ENCODE results near the gene NGFR.
"Not testable (repeated sequence)": the region's sequence is repeated elsewhere in the genome, so short reads cannot be mapped to it uniquely, and the experiment has no call there.

NGFR gene

DNA sequence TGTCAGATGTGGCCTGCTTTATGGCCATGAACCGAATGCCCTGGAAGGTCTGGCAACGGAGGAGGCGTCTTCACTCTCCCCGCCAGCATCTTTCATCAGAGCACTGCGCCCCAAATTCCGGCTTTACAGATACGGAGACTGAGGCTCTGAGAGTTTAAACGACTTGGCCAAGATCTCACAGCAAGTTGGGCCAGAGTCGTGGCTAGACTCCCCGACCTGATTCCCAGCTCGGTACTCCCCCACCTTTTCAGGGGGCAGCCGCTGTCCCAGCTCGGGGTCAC, 1.7 kb downstream of the NGFR start:
- H3K4me3 ChIP-seq, result peak overlapping the region; percentile 94

GRCh38 chr17:49497148-49498028, 2.3 kb downstream of the NGFR start:
- Histone ChIP-seq H3K36me3 (ENCODE audit: insufficient read depth, low read length) (no peaks in the 10 kb centered on the region), H3K4me3 (peak overlapping the region; percentile 94)
- TF ChIP-seq POLR2AphosphoS5 (IDR thresholded peaks at IDR 0.05; ENCODE audit: borderline replicate concordance, low read depth, low read length) (no peak), FOXP2 (optimal IDR thresholded peaks at IDR 0.05; ENCODE audit: control extremely low read depth, extremely low read length, insufficient read depth) (no peak), EZH2 (IDR thresholded peaks at IDR 0.05) (no peak)

More for the DNA sequence above, 1.7 kb downstream of the NGFR start:
- Histone ChIP-seq H3K9me3 (ENCODE audit: low read depth, low read length) (no peaks in the 10 kb centered on the region), H3K36me3 (ENCODE audit: insufficient read depth, low read length) (no peaks in the 10 kb centered on the region), H3K9ac (ENCODE audit: insufficient read length) (peak overlapping the region; percentile 75), H3K27ac (no peak overlapping the region)
- TF ChIP-seq POLR2AphosphoS5 (IDR thresholded peaks at IDR 0.05; ENCODE audit: borderline replicate concordance, low read depth, low read length) (no peak), EZH2 (IDR thresholded peaks at IDR 0.05) (no peak), FOXP2 (optimal IDR thresholded peaks at IDR 0.05; ENCODE audit: control extremely low read depth, extremely low read length, insufficient read depth) (no peak)
- no peak for DNase-seq (ENCODE audit: low read depth, low spot score)

GRCh38 chr17:49498029-49498615, 3.0 kb downstream of the NGFR start:
- Histone ChIP-seq H3K27ac (peak overlapping the region; percentile 7; the same call in 1 of the 2 replicates), H3K4me3 (peak overlapping the region; percentile 94), H3K9me3 (ENCODE audit: low read depth, low read length) (no peaks in the 10 kb centered on the region), H3K9ac (ENCODE audit: insufficient read length) (peak overlapping the region; percentile 7), H3K36me3 (ENCODE audit: insufficient read depth, low read length) (peaks cover 2% of the 10 kb centered on the region; the same call in 1 of the 2 replicates)
- DNase-seq (ENCODE audit: low read depth, low spot score), result no peak
- TF ChIP-seq EZH2 (IDR thresholded peaks at IDR 0.05) (no peak), FOXP2 (optimal IDR thresholded peaks at IDR 0.05; ENCODE audit: control extremely low read depth, extremely low read length, insufficient read depth) (no peak), POLR2AphosphoS5 (IDR thresholded peaks at IDR 0.05; ENCODE audit: borderline replicate concordance, low read depth, low read length) (no peak)

More at GRCh38 chr17:49497148-49498028, 2.3 kb downstream of the NGFR start:
- Histone ChIP-seq H3K27ac (no peak overlapping the region), H3K9me3 (ENCODE audit: low read depth, low read length) (no peaks in the 10 kb centered on the region), H3K9ac (ENCODE audit: insufficient read length) (peak overlapping the region; percentile 75)
- no peak for DNase-seq (ENCODE audit: low read depth, low spot score)

DNA sequence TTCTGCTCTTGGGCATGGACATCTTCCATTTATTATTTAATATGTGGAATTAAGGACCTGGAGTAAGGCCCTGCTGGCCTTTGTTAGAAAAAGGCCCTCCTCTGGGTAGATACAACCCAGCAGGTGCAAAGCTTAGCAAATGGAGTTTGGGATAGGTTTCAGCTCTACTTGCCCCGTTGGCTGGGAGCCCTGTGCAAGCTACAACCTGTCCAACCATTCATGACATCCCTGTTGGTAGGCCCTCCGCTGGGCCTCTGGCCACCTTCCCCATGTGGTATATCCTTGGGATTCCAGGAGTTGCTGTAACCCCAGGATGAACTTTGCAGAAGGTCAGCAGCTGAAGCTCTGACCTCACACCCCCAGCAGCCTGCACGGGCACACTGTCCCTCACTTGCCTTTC, 6.4 kb downstream of the NGFR start:
- TF ChIP-seq POLR2AphosphoS5 (IDR thresholded peaks at IDR 0.05; ENCODE audit: borderline replicate concordance, low read depth, low read length) (no peak), EZH2 (IDR thresholded peaks at IDR 0.05) (no peak), FOXP2 (optimal IDR thresholded peaks at IDR 0.05; ENCODE audit: control extremely low read depth, extremely low read length, insufficient read depth) (no peak)
- H3K9ac ChIP-seq (ENCODE audit: insufficient read length), result no peak overlapping the region
- H3K27ac ChIP-seq, result no peak overlapping the region
- H3K4me3 ChIP-seq, result no peak overlapping the region
- H3K36me3 ChIP-seq (ENCODE audit: insufficient read depth, low read length), result peaks cover 15% of the 10 kb centered on the region; the same call in 1 of the 2 replicates
- no peaks in the 10 kb centered on the region for H3K9me3 ChIP-seq (ENCODE audit: low read depth, low read length)
- DNase-seq (ENCODE audit: low read depth, low spot score), result no peak

DNA sequence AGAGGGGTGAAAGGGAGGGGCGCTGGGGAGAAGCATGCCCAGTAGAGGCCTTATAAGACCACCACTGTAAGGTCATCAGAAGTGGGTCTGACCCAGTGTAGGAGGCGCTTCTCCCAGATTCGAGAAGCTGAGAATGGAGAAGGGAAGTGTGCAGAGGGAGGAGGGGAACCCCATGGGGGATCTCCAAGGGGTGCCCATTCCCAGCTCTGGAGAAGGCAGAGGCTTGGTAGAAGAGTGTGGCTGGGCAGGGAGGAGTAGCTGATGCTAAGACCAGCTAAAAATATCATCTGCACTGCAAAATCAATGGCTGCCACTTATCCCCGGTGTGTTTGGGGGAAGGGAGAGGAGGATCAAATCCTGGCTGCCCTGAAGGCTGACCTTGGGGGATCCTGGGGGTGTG, 7.2 kb downstream of the NGFR start:
- Histone ChIP-seq H3K9me3 (ENCODE audit: low read depth, low read length) (no peaks in the 10 kb centered on the region), H3K4me3 (no peak overlapping the region), H3K36me3 (ENCODE audit: insufficient read depth, low read length) (peaks cover 21% of the 10 kb centered on the region; the same call in 1 of the 2 replicates), H3K27ac (peak overlapping the region; percentile 80), H3K9ac (ENCODE audit: insufficient read length) (no peak overlapping the region)
- no peak for DNase-seq (ENCODE audit: low read depth, low spot score)
- TF ChIP-seq EZH2 (IDR thresholded peaks at IDR 0.05), result no peak
- no peak for TF ChIP-seq POLR2AphosphoS5 (IDR thresholded peaks at IDR 0.05; ENCODE audit: borderline replicate concordance, low read depth, low read length)
- no peak for TF ChIP-seq FOXP2 (optimal IDR thresholded peaks at IDR 0.05; ENCODE audit: control extremely low read depth, extremely low read length, insufficient read depth)

GRCh38 chr17:49502680-49503079, 7.6 kb downstream of the NGFR start:
- not testable (repeated sequence) for DNase-seq (ENCODE audit: low read depth, low spot score); H3K9me3 ChIP-seq (ENCODE audit: low read depth, low read length); H3K9ac ChIP-seq (ENCODE audit: insufficient read length)

GRCh38 chr17:49504369-49504768, 9.3 kb downstream of the NGFR start:
- Histone ChIP-seq H3K27ac (peak overlapping the region; percentile 60; the same call in 1 of the 2 replicates), H3K9ac (ENCODE audit: insufficient read length) (no peak overlapping the region), H3K4me3 (no peak overlapping the region), H3K9me3 (ENCODE audit: low read depth, low read length) (no peaks in the 10 kb centered on the region), H3K36me3 (ENCODE audit: insufficient read depth, low read length) (peaks cover 21% of the 10 kb centered on the region; the same call in 1 of the 2 replicates)
- DNase-seq (ENCODE audit: low read depth, low spot score), result no peak
- TF ChIP-seq FOXP2 (optimal IDR thresholded peaks at IDR 0.05; ENCODE audit: control extremely low read depth, extremely low read length, insufficient read depth) (no peak), EZH2 (IDR thresholded peaks at IDR 0.05) (no peak), POLR2AphosphoS5 (IDR thresholded peaks at IDR 0.05; ENCODE audit: borderline replicate concordance, low read depth, low read length) (no peak)

More at GRCh38 chr17:49502680-49503079, 7.6 kb downstream of the NGFR start:
- not testable (repeated sequence) for H3K4me3 ChIP-seq
- H3K36me3 ChIP-seq (ENCODE audit: insufficient read depth, low read length), result peaks cover 21% of the 10 kb centered on the region; the same call in 1 of the 2 replicates
- H3K27ac ChIP-seq, result peak overlapping the region; percentile 80

- DNase-seq (ENCODE audit: low read depth, low spot score), result no peak
- TF ChIP-seq FOXP2 (optimal IDR thresholded peaks at IDR 0.05; ENCODE audit: control extremely low read depth, extremely low read length, insufficient read depth) (no peak), EZH2 (IDR thresholded peaks at IDR 0.05) (no peak), POLR2AphosphoS5 (IDR thresholded peaks at IDR 0.05; ENCODE audit: borderline replicate concordance, low read depth, low read length) (no peak)
- H3K27ac ChIP-seq, result no peak overlapping the region
- no peaks in the 10 kb centered on the region for H3K9me3 ChIP-seq (ENCODE audit: low read depth, low read length)
- no peak overlapping the region for H3K4me3 ChIP-seq
- no peak overlapping the region for H3K9ac ChIP-seq (ENCODE audit: insufficient read length)
- H3K36me3 ChIP-seq (ENCODE audit: insufficient read depth, low read length), result peaks cover 33% of the 10 kb centered on the region; the same call in 1 of the 2 replicates
These were observed 10.8 kb downstream of the NGFR start for GRCh38 chr17:49505854-49506253.
